Mammary epithelial cell (primary cell): ENCODE data around the gene ZNF487.

Source experiments
- EZH2 ChIP-seq: IDR thresholded peaks from 2 replicates; pipeline ENCODE4 v1.6.1; 2012; ENCODE audit warnings: low read length, inconsistent platforms, borderline replicate concordance
- TF ChIP-seq, protein P1 (sequence below), 2 donors: IDR thresholded peaks in 1 of 2; conservative IDR thresholded peaks in 1 of 2; 2 replicates each; pipeline ENCODE4 v1.5.1; 2011 to 2012; ENCODE audit warnings: inconsistent platforms in 2 of 2, low read length in 2 of 2, mild to moderate bottlenecking in 2 of 2, control low read depth in 1 of 2, low read depth in 1 of 2; ENCODE audit not compliant: insufficient read depth in 1 of 2; ENCODE audit errors: extremely low read depth in 1 of 2

DNA sequence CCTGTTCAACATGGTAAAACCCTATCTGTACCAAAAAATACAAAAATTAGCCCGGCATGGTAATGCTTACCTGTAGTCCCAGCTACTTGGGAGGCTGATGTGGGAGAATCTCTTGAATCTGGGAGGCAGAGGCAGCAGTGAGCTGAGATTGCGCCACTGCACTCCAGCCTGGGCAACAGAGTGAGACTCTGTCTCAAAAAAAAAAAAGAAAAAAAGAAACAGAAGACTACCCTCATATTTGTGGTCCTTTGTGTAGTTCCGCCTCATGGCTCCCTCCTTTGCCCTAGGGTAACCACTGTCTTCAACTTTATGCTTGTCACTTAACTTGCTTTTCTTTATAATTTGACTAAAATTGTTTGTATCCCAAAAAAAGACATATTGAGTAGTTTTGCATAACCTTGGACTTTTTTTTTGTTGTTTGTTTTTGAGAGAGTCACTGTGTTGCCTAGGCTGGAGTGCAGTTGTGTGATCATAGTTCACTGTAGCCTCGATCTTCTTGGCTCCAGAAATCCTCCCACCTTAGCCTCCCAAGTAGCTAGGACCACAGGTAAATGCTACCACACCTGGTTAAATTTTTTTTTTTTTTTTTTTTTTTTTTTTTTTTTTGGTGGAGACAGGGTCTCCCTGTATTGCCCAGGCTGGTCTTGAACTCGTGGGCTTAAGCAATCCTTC lies 3.7 kb downstream of the ZNF487 start:
- TF ChIP-seq, protein P1, sequence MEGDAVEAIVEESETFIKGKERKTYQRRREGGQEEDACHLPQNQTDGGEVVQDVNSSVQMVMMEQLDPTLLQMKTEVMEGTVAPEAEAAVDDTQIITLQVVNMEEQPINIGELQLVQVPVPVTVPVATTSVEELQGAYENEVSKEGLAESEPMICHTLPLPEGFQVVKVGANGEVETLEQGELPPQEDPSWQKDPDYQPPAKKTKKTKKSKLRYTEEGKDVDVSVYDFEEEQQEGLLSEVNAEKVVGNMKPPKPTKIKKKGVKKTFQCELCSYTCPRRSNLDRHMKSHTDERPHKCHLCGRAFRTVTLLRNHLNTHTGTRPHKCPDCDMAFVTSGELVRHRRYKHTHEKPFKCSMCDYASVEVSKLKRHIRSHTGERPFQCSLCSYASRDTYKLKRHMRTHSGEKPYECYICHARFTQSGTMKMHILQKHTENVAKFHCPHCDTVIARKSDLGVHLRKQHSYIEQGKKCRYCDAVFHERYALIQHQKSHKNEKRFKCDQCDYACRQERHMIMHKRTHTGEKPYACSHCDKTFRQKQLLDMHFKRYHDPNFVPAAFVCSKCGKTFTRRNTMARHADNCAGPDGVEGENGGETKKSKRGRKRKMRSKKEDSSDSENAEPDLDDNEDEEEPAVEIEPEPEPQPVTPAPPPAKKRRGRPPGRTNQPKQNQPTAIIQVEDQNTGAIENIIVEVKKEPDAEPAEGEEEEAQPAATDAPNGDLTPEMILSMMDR (conservative IDR thresholded peaks at IDR 0.05 in 1 of 2, IDR thresholded peaks at IDR 0.05 in 1 of 2; ENCODE audit: extremely low read depth in 1 of 2, insufficient read depth in 1 of 2, low read depth in 1 of 2, low read length in 2 of 2) = no peak
- no peak for TF ChIP-seq EZH2
